HG02763 (cell line): ENCODE measurements around the gene SLC22A17.
"Not testable (repeated sequence)": the region's sequence is repeated elsewhere in the genome, so short reads cannot be mapped to it uniquely, and the experiment has no call there.

Experiments
- ATAC-seq: cut with Tn5 transposase; IDR thresholded peaks from one replicate; pipeline ENCODE4 v1.9.1; 2021; ENCODE audit warnings: mild to moderate bottlenecking, moderate library complexity; ENCODE audit not compliant: unreplicated experiment

SLC22A17 gene

GRCh38 chr14:23346693-23347405 lies 5.8 kb downstream of the SLC22A17 start:
- no peak for ATAC-seq

GRCh38 chr14:23345987-23346692 lies 6.5 kb downstream of the SLC22A17 start:
- ATAC-seq, result no peak

GRCh38 chr14:23344481-23344880 lies 8.2 kb downstream of the SLC22A17 start:
- no peak for ATAC-seq

GRCh38 chr14:23339506-23340268 lies 13.0 kb downstream of the SLC22A17 start:
- no peak for ATAC-seq

- ATAC-seq, result no peak
Observed at GRCh38 chr14:23335623-23336022, 17.1 kb downstream of the SLC22A17 start.

- ATAC-seq, result no peak
Observed at GRCh38 chr14:23327947-23328744, 24.5 kb downstream of the SLC22A17 start.

GRCh38 chr14:23326491-23327332 lies 26.0 kb downstream of the SLC22A17 start:
- no peak for ATAC-seq

DNA sequence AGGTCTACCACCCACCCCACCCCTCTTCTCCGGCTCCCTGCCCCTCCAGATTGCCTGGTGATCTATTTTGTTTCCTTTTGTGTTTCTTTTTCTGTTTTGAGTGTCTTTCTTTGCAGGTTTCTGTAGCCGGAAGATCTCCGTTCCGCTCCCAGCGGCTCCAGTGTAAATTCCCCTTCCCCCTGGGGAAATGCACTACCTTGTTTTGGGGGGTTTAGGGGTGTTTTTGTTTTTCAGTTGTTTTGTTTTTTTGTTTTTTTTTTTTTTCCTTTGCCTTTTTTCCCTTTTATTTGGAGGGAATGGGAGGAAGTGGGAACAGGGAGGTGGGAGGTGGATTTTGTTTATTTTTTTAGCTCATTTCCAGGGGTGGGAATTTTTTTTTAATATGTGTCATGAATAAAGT lies 26.9 kb downstream of the SLC22A17 start:
- ATAC-seq, result not testable (repeated sequence)

- no peak for ATAC-seq
Observed at GRCh38 chr14:23324993-23325392, 27.7 kb downstream of the SLC22A17 start.

GRCh38 chr14:23324455-23324846 lies 28.2 kb downstream of the SLC22A17 start:
- no peak for ATAC-seq

- ATAC-seq, result no peak
Observed at GRCh38 chr14:23323838-23324454, 28.7 kb downstream of the SLC22A17 start.

GRCh38 chr14:23322568-23323517 lies 29.8 kb downstream of the SLC22A17 start:
- no peak for ATAC-seq

DNA sequence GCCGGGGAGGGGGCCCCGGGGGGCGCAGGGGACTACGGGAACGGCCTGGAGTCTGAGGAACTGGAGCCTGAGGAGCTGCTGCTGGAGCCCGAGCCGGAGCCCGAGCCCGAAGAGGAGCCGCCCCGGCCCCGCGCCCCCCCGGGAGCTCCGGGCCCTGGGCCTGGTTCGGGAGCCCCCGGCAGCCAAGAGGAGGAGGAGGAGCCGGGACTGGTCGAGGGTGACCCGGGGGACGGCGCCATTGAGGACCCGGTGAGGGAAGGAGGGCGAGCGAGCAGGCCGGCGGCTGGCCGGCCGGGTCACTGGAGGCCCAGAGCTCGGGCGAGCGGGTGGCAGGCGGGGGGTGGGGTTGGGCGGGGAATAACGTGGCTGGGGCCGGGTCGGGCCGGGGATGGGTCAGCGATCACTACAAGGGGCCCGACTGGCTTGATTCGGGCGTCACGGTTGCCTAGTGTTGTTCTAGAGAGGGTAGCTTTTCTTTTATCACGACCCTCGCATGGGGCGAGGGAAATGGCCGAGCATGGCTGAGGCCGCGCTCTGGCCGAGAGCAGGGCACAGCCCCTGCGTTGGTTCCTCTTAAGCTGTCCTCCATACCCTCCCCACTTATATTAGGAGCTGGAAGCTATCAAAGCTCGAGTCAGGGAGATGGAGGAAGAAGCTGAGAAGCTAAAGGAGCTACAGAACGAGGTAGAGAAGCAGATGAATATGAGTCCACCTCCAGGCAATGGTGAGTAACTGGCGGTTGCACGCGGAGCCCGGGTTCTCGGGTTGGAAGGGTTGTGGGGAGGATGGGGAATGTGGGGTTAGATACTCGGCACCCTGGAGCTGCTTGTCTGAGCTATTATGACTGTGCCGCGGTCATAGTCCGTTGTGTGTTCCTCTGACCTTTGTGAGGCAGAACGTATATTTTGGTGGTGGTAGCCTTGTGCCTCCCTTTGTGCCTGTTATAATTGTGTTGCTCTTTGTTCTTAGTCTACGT lies 30.8 kb downstream of the SLC22A17 start:
- ATAC-seq, result peak; percentile 7

DNA sequence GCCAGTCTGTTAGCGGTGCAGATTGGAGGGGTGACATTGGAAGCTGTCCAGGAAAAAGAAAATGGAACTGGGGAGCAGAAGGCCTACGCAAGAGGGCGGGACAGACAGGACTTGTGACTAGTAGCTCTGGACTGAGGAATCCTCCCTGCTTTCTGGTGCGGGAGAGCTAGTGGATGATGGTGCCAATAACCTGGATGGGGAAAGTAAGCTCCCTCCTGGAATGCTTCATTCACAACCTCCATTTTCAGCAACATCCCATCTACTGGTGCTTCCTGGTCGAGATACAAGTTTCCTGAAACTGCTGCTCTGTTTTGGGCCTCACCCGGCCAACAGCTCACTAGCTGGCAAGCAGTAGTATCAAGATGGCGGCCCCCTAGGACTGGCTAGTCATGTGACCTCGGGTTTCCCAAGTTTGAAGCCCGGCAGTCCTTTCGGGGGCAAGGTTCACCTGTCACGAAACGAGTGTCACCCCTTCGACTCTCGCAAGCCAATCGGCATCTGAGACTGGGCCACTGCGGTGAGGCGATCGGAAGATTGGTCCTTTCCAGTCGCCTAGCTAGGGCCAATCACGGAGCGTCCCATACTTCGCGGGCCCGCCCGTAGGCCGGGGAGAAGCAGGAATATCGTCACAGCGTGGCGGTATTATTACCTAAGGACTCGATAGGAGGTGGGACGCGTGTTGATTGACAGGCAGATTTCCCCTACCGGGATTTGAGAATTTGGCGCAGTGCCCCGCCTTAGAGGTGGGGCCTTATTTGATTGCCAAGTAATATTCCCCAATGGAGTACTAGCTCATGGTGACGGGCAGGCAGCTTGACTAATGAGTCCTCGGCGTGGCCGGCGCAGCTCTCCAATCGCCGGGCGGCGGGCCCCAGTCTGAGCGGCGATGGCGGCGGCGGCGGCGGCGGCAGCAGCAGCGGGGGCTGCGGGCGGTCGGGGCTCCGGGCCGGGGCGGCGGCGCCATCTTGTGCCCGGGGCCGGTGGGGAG lies 31.8 kb downstream of the SLC22A17 start, which contains the start of gene PABPN1:
PABPN1 (plus strand) TSS at position 874 of the 988 bp plus-strand sequence; CDS start at position 887, 13 bp downstream.
- ATAC-seq, result peak; percentile 90

DNA sequence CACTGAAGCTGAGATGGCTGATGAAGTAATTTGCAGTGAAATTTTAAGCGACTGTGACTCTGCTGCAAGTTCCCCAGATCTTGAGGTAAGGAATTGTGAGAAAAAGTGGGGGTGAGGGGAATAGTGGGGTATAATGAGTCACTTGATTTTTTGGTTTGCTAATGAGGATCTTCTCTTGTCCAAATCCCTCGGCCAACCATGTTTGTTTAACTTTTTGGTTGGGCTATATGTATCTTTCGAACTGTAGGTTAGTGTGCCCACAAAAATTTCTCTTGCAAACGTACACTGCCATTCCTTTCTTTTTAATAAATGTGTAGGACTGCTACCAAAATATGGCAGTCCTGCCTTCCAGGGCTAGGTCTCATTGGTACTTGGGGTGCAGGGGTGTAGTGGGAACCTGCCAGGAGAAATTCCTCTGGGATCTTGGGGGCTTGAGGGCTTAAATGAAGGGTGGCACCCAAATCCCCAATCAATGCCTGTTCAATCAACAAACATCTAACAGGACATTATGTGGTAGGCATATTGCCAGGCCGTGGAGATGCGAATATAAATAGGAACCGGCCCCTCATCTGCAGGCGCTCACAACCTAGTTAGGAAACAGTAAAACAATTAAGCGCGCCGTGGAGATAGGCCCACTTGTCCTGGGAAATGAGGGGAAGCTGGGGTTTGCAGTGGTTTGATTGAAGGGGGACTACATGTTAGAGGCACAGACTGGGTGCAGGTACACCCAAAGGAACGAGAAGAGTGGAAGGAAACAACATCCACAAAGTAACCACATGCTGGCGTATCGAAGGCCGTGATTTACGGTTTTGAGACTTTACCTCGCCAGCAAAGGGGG lies 32.7 kb downstream of the SLC22A17 start:
- no peak for ATAC-seq
